Measurements from ENCODE around the gene GNB2.

GRCh38 chr7:100687751-100688300 is 14.3 kb downstream of the GNB2 start:
- TF ChIP-seq POLR2A (IDR thresholded peaks at IDR 0.05; ENCODE audit: low read length) (no peak), CTCF (IDR thresholded peaks at IDR 0.05) (no peak), HDAC2 (IDR thresholded peaks at IDR 0.05) (no peak), REST (IDR thresholded peaks at IDR 0.05) (no peak), HOXA7 (CRISPR knock-in tag; IDR thresholded peaks at IDR 0.05) (no peak), RAD21 (conservative IDR thresholded peaks at IDR 0.05 in 1 of 2, IDR thresholded peaks at IDR 0.05 in 1 of 2) (no peak), CHD4 (IDR thresholded peaks at IDR 0.05; ENCODE audit: borderline replicate concordance) (no peak), BHLHE40 (IDR thresholded peaks at IDR 0.05; ENCODE audit: low read depth, low read length) (no peak)
